Hair follicular keratinocyte (primary cell): ENCODE measurements around the gene EFS. TPM values are rescaled to one million over a fixed set of nuclear protein-coding genes. Genes with fewer than 3 reads are reported as not detected.

Experiments
- total RNA-seq: library from RNA; depleted of rRNA; stranded (reverse); fragments of >200 nt; gene quantifications from 2 replicates; pipeline ENCODE4 v1.2.3, GENCODE V29; 2015

EFS gene, protein sequence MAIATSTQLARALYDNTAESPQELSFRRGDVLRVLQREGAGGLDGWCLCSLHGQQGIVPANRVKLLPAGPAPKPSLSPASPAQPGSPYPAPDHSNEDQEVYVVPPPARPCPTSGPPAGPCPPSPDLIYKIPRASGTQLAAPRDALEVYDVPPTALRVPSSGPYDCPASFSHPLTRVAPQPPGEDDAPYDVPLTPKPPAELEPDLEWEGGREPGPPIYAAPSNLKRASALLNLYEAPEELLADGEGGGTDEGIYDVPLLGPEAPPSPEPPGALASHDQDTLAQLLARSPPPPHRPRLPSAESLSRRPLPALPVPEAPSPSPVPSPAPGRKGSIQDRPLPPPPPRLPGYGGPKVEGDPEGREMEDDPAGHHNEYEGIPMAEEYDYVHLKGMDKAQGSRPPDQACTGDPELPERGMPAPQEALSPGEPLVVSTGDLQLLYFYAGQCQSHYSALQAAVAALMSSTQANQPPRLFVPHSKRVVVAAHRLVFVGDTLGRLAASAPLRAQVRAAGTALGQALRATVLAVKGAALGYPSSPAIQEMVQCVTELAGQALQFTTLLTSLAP
- 8.2 and 10.1 TPM in 2 replicates for total RNA-seq

DNA sequence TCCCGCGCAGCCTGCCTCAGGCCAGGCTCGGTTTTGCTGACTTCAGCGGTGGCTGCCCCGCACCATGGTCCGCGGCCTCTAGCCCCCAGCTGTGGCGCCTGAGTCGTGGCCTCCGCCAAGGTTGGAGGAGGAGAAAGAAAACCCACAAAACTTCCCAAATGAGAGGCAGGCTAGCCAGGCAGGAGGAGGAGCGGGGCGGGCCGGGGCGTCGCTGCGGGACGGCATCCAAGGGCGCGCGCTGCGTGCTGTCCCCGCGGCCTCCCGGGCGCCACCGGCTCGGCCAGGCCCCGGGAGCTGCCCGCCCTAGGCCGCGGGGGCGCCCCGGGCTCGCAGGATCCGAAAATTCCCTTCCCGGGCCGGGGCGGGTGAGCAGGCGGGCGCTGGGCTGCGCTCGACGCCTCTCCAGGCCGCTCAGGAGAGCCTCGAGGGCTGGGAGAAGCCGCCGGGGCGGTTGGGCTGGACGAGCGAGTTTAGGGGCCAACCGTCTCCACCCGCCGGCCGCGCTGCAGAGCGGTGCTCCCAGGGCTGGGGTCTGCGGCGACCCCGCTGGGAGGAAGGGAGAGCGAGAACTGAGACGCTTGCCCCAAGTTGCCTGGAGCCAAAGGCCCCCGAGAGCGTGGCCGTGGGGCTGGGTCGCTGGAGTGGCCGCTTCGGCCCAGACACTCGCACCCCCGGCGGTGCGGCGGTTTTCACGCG is at the start of gene EFS:
TSS of gene EFS (minus strand) at position 137 of the 696 bp plus-strand sequence. CDS start 147 bp downstream, outside the sequence.

DNA sequence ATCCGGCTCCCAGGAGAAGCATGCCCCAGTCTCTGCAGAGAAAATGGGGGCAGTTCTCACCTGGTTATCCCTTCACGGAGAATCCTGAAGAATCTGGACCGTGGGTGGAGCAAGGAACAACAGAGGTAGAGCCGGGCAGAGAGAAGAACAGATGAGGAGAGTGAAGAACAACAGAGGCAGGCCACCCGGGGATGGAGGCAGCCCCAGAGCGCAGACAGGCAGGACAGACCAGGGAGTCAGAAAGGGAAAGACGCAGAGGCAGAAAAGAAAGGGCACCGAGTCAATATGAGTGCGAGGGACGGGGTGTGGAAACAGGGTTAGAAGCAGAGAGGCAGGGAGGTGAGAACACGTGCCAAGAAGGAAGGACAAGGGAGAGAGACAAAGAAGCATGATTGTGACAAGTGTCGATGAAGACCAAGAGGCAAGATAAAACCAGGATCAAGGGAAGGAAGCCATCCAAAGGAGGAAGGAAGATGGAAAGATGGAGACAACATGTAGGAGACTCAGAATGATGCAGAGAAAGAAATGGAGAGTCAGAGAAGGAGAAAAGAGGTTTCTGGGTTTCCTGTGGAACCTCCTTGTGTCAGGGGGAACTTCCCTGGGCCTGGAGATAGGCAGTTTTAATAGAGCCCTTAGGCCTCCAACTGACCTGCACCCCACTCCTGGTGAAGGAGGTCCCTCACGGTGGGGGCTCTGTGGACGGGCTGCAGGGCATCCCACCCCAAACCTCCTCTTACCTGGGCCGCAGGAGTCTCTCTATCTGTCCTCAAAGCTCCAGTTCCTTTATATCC is 42.7 kb upstream of the EFS start, which contains the start of gene MYH6:
TSS of gene MYH6 (minus strand) at position 758 of the 791 bp plus-strand sequence. CDS start 1,050 bp downstream, outside the sequence.

DNA sequence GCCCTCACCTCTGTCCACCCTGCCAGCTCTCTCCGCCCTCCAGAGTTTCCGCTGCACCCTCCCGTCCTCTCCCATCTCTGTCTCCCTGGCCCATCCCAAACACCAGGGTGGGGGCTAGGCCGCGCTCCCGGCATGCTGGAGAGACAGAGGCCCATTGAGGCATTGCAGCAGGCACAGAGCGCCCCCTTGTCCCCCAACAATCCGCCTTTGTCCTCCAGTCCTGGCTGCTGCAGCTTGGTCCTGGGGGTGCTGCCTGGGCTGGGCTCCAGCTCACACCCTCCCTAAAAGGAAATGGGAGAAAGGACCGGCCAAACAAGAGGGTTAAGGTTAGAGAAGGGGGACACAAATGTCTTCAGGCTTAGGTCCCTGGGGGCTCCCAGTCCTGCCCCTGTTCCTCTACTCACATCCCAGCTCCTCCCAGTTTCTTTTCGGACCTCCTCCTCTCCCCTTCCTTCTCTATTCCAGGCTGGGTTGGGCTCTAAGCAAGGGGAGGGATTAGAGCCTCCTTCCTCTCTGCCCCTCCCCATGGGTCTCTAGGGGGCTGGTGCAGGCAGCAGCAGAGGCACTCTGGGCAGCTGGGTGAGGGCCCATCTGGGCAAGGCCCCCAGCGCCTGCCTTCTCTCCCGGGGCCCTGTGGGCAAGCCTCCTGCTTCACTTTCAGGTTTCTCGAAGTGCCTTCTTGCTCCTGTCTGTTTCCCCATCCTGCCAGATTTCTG is 11.7 kb upstream of the EFS start, which contains the start of gene CMTM5:
TSS of gene CMTM5 (plus strand) at position 565 of the 716 bp plus-strand sequence. CDS start 206 bp downstream, outside the sequence.

DNA sequence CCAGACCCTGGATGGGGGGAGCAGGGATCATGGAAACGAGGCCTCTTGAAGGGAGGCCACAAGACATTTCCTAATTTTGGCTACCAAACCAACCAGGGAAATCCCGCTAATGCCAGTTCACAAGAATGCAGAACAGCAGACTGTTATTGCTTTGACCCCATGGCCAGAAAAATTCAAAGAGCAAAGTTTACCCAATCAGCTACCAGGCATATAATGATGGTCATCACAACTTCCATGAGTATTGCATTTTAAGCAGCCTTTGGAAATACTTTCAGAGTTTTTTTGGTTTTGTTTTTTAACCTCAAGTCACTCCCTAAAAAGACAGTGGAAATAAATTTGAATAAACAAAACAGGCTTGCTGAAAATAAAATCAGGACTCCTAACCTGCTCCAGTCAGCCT is 7.5 kb upstream of the EFS start, which contains the start of gene IL25:
TSS of gene IL25 (plus strand) at position 301 of the 400 bp plus-strand sequence.

DNA sequence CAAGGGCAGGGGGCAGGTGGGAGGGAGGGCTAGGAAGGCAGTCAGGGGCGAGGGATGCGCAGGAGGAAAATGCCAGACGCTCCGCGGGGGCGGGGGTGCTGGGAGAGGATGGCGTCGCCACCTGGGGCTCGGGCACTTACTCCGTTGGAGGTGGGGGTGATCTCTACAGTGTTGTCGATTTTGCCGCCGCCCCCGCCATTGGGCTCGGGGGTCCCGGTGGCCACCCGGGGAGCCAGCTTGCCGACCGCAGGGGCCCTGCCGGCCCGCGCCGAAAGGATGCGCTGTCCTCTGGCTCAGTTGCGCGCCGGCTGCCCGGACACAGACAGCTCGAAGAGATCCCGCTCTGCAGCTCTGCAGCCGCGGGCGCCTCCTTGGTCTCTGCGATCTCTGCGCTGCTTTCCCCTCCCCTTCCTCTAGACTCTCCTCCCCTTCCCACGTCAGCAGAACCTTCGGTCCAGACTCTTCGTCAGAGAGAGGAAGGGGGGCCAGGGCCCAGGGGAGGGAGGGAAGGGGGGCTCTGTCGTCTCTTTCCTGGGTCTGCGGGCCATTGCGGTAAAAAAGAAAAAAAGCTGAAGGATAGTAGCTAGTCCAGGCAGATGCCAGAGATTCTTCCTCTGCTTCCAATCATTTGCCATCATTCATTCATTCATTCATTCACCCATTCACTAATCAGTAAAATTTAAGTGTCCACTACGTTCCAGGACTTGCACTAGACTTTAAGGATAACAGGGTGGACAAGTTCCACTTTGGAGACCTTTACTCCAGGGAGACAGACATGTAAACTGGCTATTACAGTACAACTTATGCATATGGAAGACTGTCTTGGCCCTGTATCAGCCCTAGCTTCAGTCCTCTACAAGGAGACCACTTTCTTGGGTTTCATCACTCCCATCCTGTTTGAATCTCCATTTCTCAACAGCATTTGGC is 12.2 kb downstream of the EFS start, which contains the start of gene SLC22A17:
TSS of gene SLC22A17 (minus strand) at position 382 of the 927 bp plus-strand sequence.

DNA sequence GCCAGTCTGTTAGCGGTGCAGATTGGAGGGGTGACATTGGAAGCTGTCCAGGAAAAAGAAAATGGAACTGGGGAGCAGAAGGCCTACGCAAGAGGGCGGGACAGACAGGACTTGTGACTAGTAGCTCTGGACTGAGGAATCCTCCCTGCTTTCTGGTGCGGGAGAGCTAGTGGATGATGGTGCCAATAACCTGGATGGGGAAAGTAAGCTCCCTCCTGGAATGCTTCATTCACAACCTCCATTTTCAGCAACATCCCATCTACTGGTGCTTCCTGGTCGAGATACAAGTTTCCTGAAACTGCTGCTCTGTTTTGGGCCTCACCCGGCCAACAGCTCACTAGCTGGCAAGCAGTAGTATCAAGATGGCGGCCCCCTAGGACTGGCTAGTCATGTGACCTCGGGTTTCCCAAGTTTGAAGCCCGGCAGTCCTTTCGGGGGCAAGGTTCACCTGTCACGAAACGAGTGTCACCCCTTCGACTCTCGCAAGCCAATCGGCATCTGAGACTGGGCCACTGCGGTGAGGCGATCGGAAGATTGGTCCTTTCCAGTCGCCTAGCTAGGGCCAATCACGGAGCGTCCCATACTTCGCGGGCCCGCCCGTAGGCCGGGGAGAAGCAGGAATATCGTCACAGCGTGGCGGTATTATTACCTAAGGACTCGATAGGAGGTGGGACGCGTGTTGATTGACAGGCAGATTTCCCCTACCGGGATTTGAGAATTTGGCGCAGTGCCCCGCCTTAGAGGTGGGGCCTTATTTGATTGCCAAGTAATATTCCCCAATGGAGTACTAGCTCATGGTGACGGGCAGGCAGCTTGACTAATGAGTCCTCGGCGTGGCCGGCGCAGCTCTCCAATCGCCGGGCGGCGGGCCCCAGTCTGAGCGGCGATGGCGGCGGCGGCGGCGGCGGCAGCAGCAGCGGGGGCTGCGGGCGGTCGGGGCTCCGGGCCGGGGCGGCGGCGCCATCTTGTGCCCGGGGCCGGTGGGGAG is 44.1 kb downstream of the EFS start, which contains the start of gene PABPN1:
TSS of gene PABPN1 (plus strand) at position 874 of the 988 bp plus-strand sequence. CDS start at position 887, 13 bp downstream.

DNA sequence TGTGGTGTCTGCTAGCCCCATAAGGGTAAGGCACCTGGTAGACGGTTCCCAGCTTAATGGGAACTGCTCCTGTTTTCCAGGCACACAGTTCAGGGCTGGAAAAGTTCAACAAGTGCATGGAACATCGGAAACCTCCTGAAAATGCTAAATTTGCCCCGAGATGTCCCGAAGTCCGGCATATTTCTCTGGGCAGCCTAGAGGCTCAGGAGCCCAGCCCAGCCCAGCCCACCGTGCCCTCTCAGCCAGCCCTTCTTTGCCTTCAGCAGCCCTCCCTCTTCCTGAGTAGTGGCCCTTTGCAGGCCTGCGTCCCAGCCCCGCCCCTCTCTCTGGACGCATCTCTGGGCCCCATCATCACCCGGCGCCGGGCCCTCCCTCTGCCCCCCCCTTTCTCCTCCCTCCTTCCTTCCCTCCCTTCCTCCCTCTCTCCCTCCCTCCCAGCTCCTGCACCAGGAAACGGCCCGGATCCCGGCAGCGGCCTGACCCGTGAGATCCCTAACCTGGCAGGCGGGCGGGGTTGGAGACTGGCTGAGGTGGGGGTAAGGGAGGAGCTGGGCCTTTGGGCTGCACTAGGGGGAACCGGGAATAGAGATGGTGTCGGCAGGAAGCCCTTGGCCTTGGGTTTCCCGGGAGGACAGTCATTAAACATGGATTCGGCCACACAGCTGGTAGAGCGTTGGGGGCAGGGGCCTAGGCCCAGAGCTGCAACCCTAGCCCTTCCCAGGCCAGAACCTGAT is 58.4 kb downstream of the EFS start, which contains the start of gene BCL2L2:
TSS of gene BCL2L2 (plus strand) at position 422 of the 734 bp plus-strand sequence. CDS start 935 bp downstream, outside the sequence.

Other genes with a start within 250 kb of the EFS start
- gene CEBPE, start 245.9 kb downstream of the EFS start, total RNA-seq: not detected in 2 replicates
- 53.1 and 61.2 TPM in 2 replicates for gene SLC7A8, start 181.5 kb downstream of the EFS start, total RNA-seq
- not detected in 2 replicates for gene RNF212B, start 127.2 kb downstream of the EFS start, total RNA-seq
- 11.6 and 14.8 TPM in 2 replicates for gene HOMEZ, start 79.0 kb downstream of the EFS start, total RNA-seq
- 0.70 and 3.3 TPM in 2 replicates for gene PPP1R3E, start 62.3 kb downstream of the EFS start, total RNA-seq
- gene BCL2L2, start 58.3 kb downstream of the EFS start, total RNA-seq: 25.4 and 25.6 TPM in 2 replicates
- gene PABPN1, start 43.7 kb downstream of the EFS start, total RNA-seq: 34.5 and 56.2 TPM in 2 replicates
- 1.4 and 5.9 TPM in 2 replicates for gene SLC22A17, start 12.3 kb downstream of the EFS start, total RNA-seq
- gene IL25, start 7.6 kb upstream of the EFS start, total RNA-seq: not detected in 2 replicates
- gene CMTM5, start 11.9 kb upstream of the EFS start, total RNA-seq: not detected in 2 replicates
- gene MYH6, start 43.1 kb upstream of the EFS start, total RNA-seq: not detected in 2 replicates
- not detected in 2 replicates for gene MYH7, start 70.5 kb upstream of the EFS start, total RNA-seq
- 21.9 and 37.1 TPM in 2 replicates for gene NGDN, start 104.5 kb upstream of the EFS start, total RNA-seq
- gene ZFHX2, start 186.6 kb upstream of the EFS start, total RNA-seq: 0.23 TPM in 1 of 2 replicates, not detected in the other
- 2.7 and 4.8 TPM in 2 replicates for gene THTPA, start 191.1 kb upstream of the EFS start, total RNA-seq
- gene AP1G2, start 202.6 kb upstream of the EFS start, total RNA-seq: 53.6 and 70.6 TPM in 2 replicates
- gene JPH4, start 213.6 kb upstream of the EFS start, total RNA-seq: not detected in 2 replicates